H1 (cell line): Measurements from ENCODE around the gene FAM234A. TPM values are rescaled to one million over a fixed set of nuclear protein-coding genes. Genes with fewer than 3 reads are reported as not detected.

Experiments used
- CTCF ChIA-PET: fragments of 300-600 bp; sonication (Branson Sonifier 250); formaldehyde crosslinking; loops from one replicate; lab custom pipeline; 2021; ENCODE audit not compliant: partially characterized antibody; lab: Charles Lee
- POLR2A ChIA-PET: fragments of 300-600 bp; sonication (Branson Sonifier 250); formaldehyde crosslinking; loops from one replicate; lab custom pipeline; 2021; ENCODE audit warnings: inconsistent platforms; ENCODE audit not compliant: partially characterized antibody; lab: Charles Lee
- DNase-seq, 2 experiments: peaks; one replicate each; pipeline versions ENCODE4 v3.0.0 to v3.0.0-alpha.2; 2010 to 2022; ENCODE audit warnings: low spot score in 2 of 2, low read depth in 1 of 2, mixed read lengths in 1 of 2
- FAIRE-seq: peaks from 2 replicates; lab custom pipeline; 2011; peaks lifted over from hg19 to GRCh38; lab: Jason Lieb, UNC
- H2AFZ ChIP-seq: 2 replicates; pipeline ENCODE4 v1.8.1; 2012; ENCODE audit warnings: low read length, inconsistent platforms
- H2AK5ac ChIP-seq: 2 replicates; pipeline ENCODE4 v1.6.1; 2013; ENCODE audit warnings: low read depth, low read length
- H2BK120ac ChIP-seq: replicated peaks from 2 replicates; pipeline ENCODE3; 2013; ENCODE audit warnings: low read depth, low read length, inconsistent platforms
- H2BK12ac ChIP-seq: 2 replicates; pipeline ENCODE4 v1.6.1; 2013; ENCODE audit warnings: low read depth, low read length
- H2BK15ac ChIP-seq: 2 replicates; pipeline ENCODE4 v1.6.1; 2013; ENCODE audit warnings: low read length
- H2BK20ac ChIP-seq: 2 replicates; pipeline ENCODE4 v1.6.1; 2013; ENCODE audit warnings: low read length
- H2BK5ac ChIP-seq: 2 replicates; pipeline ENCODE4 v1.6.1; 2013; ENCODE audit warnings: low read depth, low read length
- H3K14ac ChIP-seq: 2 replicates; pipeline ENCODE4 v1.6.1; 2013; ENCODE audit warnings: inconsistent platforms; ENCODE audit not compliant: insufficient read length
- H3K18ac ChIP-seq: 2 replicates; pipeline ENCODE4 v1.6.1; 2013; ENCODE audit warnings: low read length; ENCODE audit errors: extremely low read depth
- H3K23ac ChIP-seq: 2 replicates; pipeline ENCODE4 v1.6.1; 2013; ENCODE audit warnings: inconsistent platforms; ENCODE audit not compliant: insufficient read length
- H3K23me2 ChIP-seq: 2 replicates; pipeline ENCODE4 v1.6.1; 2013; ENCODE audit warnings: low read depth, low read length
- H3K27ac ChIP-seq: 2 replicates; pipeline ENCODE4 v1.6.1; 2011; ENCODE audit warnings: low read depth, low read length, inconsistent platforms
- H3K27me3 ChIP-seq, 4 experiments: replicated peaks in 1 of 4; 1 replicate in 1 of 4; 2 replicates in 3 of 4; pipeline versions ENCODE4 v1.6.1 to v1.8.1; 2011 to 2013; ENCODE audit warnings: low read length in 3 of 4, mild to moderate bottlenecking in 3 of 4, inconsistent platforms in 2 of 4, mixed read lengths in 2 of 4, moderate library complexity in 1 of 4; ENCODE audit not compliant: control insufficient read depth in 3 of 4, insufficient read depth in 3 of 4; ENCODE audit errors: extremely low read depth in 1 of 4
- H3K36me3 ChIP-seq, 4 experiments: 2 replicates each; pipeline versions ENCODE4 v1.6.1 to v1.8.1; 2011 to 2013; ENCODE audit warnings: mild to moderate bottlenecking in 4 of 4, low read length in 3 of 4, moderate library complexity in 2 of 4, control low read depth in 1 of 4, inconsistent platforms in 1 of 4; ENCODE audit not compliant: insufficient read depth in 4 of 4, control insufficient read depth in 2 of 4
- H3K4ac ChIP-seq: replicated peaks from 2 replicates; pipeline ENCODE3; 2013; ENCODE audit warnings: low read length, low read depth, mixed read lengths, inconsistent platforms; ENCODE audit not compliant: insufficient read length
- H3K4me1 ChIP-seq, 4 experiments: replicated peaks in 1 of 4; 1 replicate in 1 of 4; 2 replicates in 3 of 4; pipeline versions ENCODE4 v1.6.1 to v1.8.1; 2011 to 2013; ENCODE audit warnings: low read length in 3 of 4, inconsistent platforms in 2 of 4, mixed read lengths in 1 of 4; ENCODE audit not compliant: insufficient read depth in 4 of 4, control insufficient read depth in 3 of 4
- H3K4me2 ChIP-seq, 2 experiments: 2 replicates each; pipeline versions ENCODE4 v1.6.1 to v1.8.1; 2011 to 2013; ENCODE audit warnings: low read depth in 2 of 2, low read length in 2 of 2, control low read depth in 1 of 2, inconsistent platforms in 1 of 2, mild to moderate bottlenecking in 1 of 2; ENCODE audit not compliant: insufficient read depth in 1 of 2
- H3K4me3 ChIP-seq, 4 experiments: fragments of 200-600, 300-600 bp in 1 of 4; sonication (generic), shearing (Covaris generic), sonication (Bioruptor Twin) in 1 of 4; 2 replicates each; pipeline versions ENCODE4 v1.5.1 to v1.8.1; 2011 to 2016; ENCODE audit warnings: low read length in 4 of 4, low read depth in 3 of 4, control low read depth in 2 of 4, inconsistent platforms in 2 of 4, mild to moderate bottlenecking in 2 of 4, mixed read lengths in 1 of 4, moderate library complexity in 1 of 4; ENCODE audit not compliant: insufficient read depth in 2 of 4; ENCODE audit errors: extremely low read depth in 1 of 4
- H3K56ac ChIP-seq: replicated peaks from 2 replicates; pipeline ENCODE3; 2013; ENCODE audit warnings: low read depth, mild to moderate bottlenecking, mixed read lengths, low read length, inconsistent platforms; ENCODE audit not compliant: insufficient read length
- H3K79me1 ChIP-seq: 2 replicates; pipeline ENCODE4 v1.6.1; 2013; ENCODE audit warnings: low read depth, low read length, control low read depth
- H3K79me2 ChIP-seq, 2 experiments: 2 replicates each; pipeline versions ENCODE4 v1.6.1 to v1.8.1; 2012 to 2013; ENCODE audit warnings: low read length in 2 of 2, mild to moderate bottlenecking in 2 of 2, inconsistent platforms in 1 of 2; ENCODE audit not compliant: insufficient read depth in 2 of 2, control insufficient read depth in 1 of 2
- H3K9ac ChIP-seq, 4 experiments: replicated peaks in 1 of 4; 1 replicate in 1 of 4; 2 replicates in 3 of 4; pipeline versions ENCODE4 v1.6.1 to v1.8.1; 2011 to 2013; ENCODE audit warnings: low read depth in 3 of 4, low read length in 3 of 4, control low read depth in 2 of 4, mild to moderate bottlenecking in 2 of 4, moderate library complexity in 2 of 4, inconsistent platforms in 1 of 4; ENCODE audit errors: extremely low read depth in 1 of 4
- H3K9me3 ChIP-seq, 2 experiments: 2 replicates each; pipeline versions ENCODE4 v1.6.1 to v1.8.1; 2012 to 2013; ENCODE audit warnings: mild to moderate bottlenecking in 2 of 2, moderate library complexity in 2 of 2, control low read depth in 1 of 2, inconsistent platforms in 1 of 2, low read depth in 1 of 2, low read length in 1 of 2, mixed read lengths in 1 of 2; ENCODE audit not compliant: insufficient read depth in 2 of 2
- H4K20me1 ChIP-seq, 2 experiments: replicated peaks in 1 of 2; 2 replicates each; pipeline versions ENCODE3 to v1.8.1; 2011 to 2013; ENCODE audit warnings: inconsistent platforms in 2 of 2, low read length in 2 of 2, mild to moderate bottlenecking in 1 of 2; ENCODE audit not compliant: insufficient read depth in 2 of 2, control insufficient read depth in 1 of 2
- H4K5ac ChIP-seq: 2 replicates; pipeline ENCODE4 v1.6.1; 2013; ENCODE audit warnings: low read length, low read depth, mixed read lengths, inconsistent platforms; ENCODE audit not compliant: insufficient read length
- H4K8ac ChIP-seq: 2 replicates; pipeline ENCODE4 v1.8.0; 2013; ENCODE audit warnings: mild to moderate bottlenecking, moderate library complexity, low read length, inconsistent platforms; ENCODE audit not compliant: insufficient read depth; ENCODE audit errors: extremely low read depth
- H4K91ac ChIP-seq: replicated peaks from 2 replicates; pipeline ENCODE3; 2013; ENCODE audit warnings: low read length, mixed read lengths, inconsistent platforms; ENCODE audit not compliant: insufficient read length
- CBX5 ChIP-seq: fragments of 300-800, 300-1000 bp; sonication (generic); IDR thresholded peaks from 2 replicates; pipeline ENCODE4 v1.7.1; 2016; ENCODE audit warnings: antibody characterized with exemption, low read length, low read depth
- CBX8 ChIP-seq: fragments of 300-800, 300-1000 bp; sonication (generic); IDR thresholded peaks from 2 replicates; pipeline ENCODE4 v1.7.1; 2016; ENCODE audit warnings: low read depth, low read length, borderline replicate concordance
- CHD2 ChIP-seq: IDR thresholded peaks from 2 replicates; pipeline ENCODE4 v1.6.1; 2012; ENCODE audit warnings: low read length, improper control_type of control experiment
- CREB1 ChIP-seq: IDR thresholded peaks from 2 replicates; pipeline ENCODE4 v1.6.1; 2012; ENCODE audit warnings: inconsistent platforms
- FOSL1 ChIP-seq: IDR thresholded peaks from 2 replicates; pipeline ENCODE4 v1.6.1; 2011; ENCODE audit warnings: mild to moderate bottlenecking, low read depth, low read length, moderate library complexity; ENCODE audit not compliant: insufficient read depth
- KDM5A ChIP-seq: fragments of 200-600 bp; IDR thresholded peaks from 2 replicates; pipeline ENCODE4 v1.7.1; 2012; ENCODE audit warnings: mild to moderate bottlenecking, low read length, inconsistent platforms, mixed read lengths
- PHF8 ChIP-seq: fragments of 200-600 bp; sonication (generic); conservative IDR thresholded peaks from 2 replicates; pipeline ENCODE4 v1.7.1; 2012; ENCODE audit warnings: low read depth, mild to moderate bottlenecking, inconsistent platforms, low read length, moderate library complexity
- POLR2AphosphoS5 ChIP-seq: IDR thresholded peaks from 2 replicates; pipeline ENCODE4 v1.6.1; 2011; ENCODE audit warnings: low read depth, low read length
- POU5F1 ChIP-seq: IDR thresholded peaks from 2 replicates; pipeline ENCODE4 v1.6.1; 2011; ENCODE audit warnings: low read depth, mild to moderate bottlenecking, low read length, moderate library complexity
- RAD21 ChIP-seq, 2 experiments: IDR thresholded peaks in 1 of 2; conservative IDR thresholded peaks in 1 of 2; 2 replicates each; pipeline ENCODE4 v1.6.1; 2011; ENCODE audit warnings: low read depth in 2 of 2, low read length in 2 of 2, improper control_type of control experiment in 1 of 2, inconsistent platforms in 1 of 2, mild to moderate bottlenecking in 1 of 2, moderate library complexity in 1 of 2
- SP1 ChIP-seq: IDR thresholded peaks from 2 replicates; pipeline ENCODE4 v1.6.1; 2011; ENCODE audit warnings: low read depth, low read length
- SP4 ChIP-seq: IDR thresholded peaks from 2 replicates; pipeline ENCODE4 v1.6.1; 2012; ENCODE audit warnings: low read length, inconsistent platforms
- TEAD4 ChIP-seq: IDR thresholded peaks from 2 replicates; pipeline ENCODE4 v1.6.1; 2012; ENCODE audit warnings: low read depth, low read length, inconsistent platforms, mixed read lengths
- USF2 ChIP-seq: IDR thresholded peaks from 2 replicates; pipeline ENCODE4 v1.6.1; 2011; ENCODE audit warnings: low read length, improper control_type of control experiment
- WGBS, 2 experiments: shearing (Covaris generic) in 1 of 2; methylation state at CpG; one replicate each; pipeline versions ENCODE4 v1.1.6 to v1.1.7; 2013 to 2015; ENCODE audit warnings: low lambda C conversion rate in 2 of 2, mixed read lengths in 2 of 2, inconsistent platforms in 1 of 2, low coverage in 1 of 2, missing lambda C conversion rate in 1 of 2; ENCODE audit not compliant: insufficient replicate concordance in 2 of 2, insufficient coverage in 1 of 2, insufficient read length in 1 of 2; ENCODE audit errors: extremely low coverage in 1 of 2, missing lambda C conversion rate in 1 of 2; 5-methylcytosine and 5-hydroxymethylcytosine counted together
- polyA plus RNA-seq, 7 experiments: library from polyadenylated mRNA; depleted of rRNA in 3 of 7; stranded (reverse) in 5 of 7; unstranded in 2 of 7; fragments of >200 nt in 5 of 7; fragments of 200-250 nt in 2 of 7; gene quantifications; 1 replicate in 5 of 7; 2 replicates in 1 of 7; 4 replicates in 1 of 7; pipeline versions ENCODE4 v1.2.1 to v1.2.3, GENCODE V29; 2011 to 2013; ENCODE audit warnings: missing spikeins in 2 of 7, mixed read lengths in 2 of 7
- total RNA-seq: library from RNA; stranded (reverse); fragmentation: NEBNext Ultra II Directional; extraction: Animal tissue kit (Norgen Biotek cat#: 25700); gene quantifications from 2 replicates; pipeline ENCODE4 v1.2.1, GENCODE V29; 2021

The FAM234A gene
- total and polyA plus RNA-seq, 2 of the 8 experiments (the other 6 are each of a cell fraction or from before 2014, with no cell fraction given) = 80.6 to 104 TPM

GRCh38 chr16:275786-276232 lies 41.2 kb downstream of the FAM234A start, which contains the start of gene RGS11:
Gene RGS11 (minus strand): TSS chr16:275944. CDS start chr16:275911, 33 bp downstream.
- DNase-seq = no peak
- Histone ChIP-seq H3K56ac (no peak within 1 kb of the TSS), H3K27ac (no peak within 1 kb of the TSS), H3K23ac (no peak within 1 kb of the TSS), H3K79me2 (no peaks in the 10 kb centered on the region), H3K9ac (no peak within 1 kb of the TSS), H3K27me3 (peaks cover 13 to 42% (median 36%) of the 10 kb centered on the region in 4 experiments), H3K23me2 (peaks cover 10% of the 10 kb centered on the region; the same call in 1 of the 2 replicates), H4K20me1 (peaks cover 0 to 3% of the 10 kb centered on the region in 2 experiments), H2BK12ac (no peak within 1 kb of the TSS), H3K4me2 (peak within 1 kb of the TSS; percentile 85 to 100), H2AK5ac (no peak within 1 kb of the TSS), H3K36me3 (no peaks in the 10 kb centered on the region), H3K18ac (no peak within 1 kb of the TSS; the same call in 1 of the 2 replicates), H3K4ac (no peak within 1 kb of the TSS), H2BK120ac (no peak within 1 kb of the TSS), H3K9me3 (no peaks in the 10 kb centered on the region), H2BK15ac (no peak within 1 kb of the TSS), H4K91ac (no peak within 1 kb of the TSS), H4K5ac (no peak within 1 kb of the TSS), H3K79me1 (no peaks in the 10 kb centered on the region), H2BK20ac (no peak within 1 kb of the TSS), H3K4me3 (peak within 1 kb of the TSS; percentile 30 to 65 (median 49)), H4K8ac (peak within 1 kb of the TSS; percentile 85), H3K4me1 (peaks cover 0 to 6% (median 4%) of the 10 kb centered on the region in 4 experiments; a peak in 5 of 7 replicates), H2AFZ (peak within 1 kb of the TSS; percentile 20; the same call in 1 of the 2 replicates), H3K14ac (no peak within 1 kb of the TSS), H2BK5ac (no peak within 1 kb of the TSS)
- CTCF ChIA-PET = no interaction called here
- 60% methylated on average over 1 of the region's 56 CpGs; no CpG with 5 or more reads in 1 of the 2 experiments for WGBS, 2 experiments
- POLR2A ChIA-PET = interaction anchor here (0.6 to 2.7 kb wide), 3 partner anchors 9 to 24 kb away, joined by 3 to 6 read pairs (median 4); no protein-coding TSS in a partner anchor
- no peak for FAIRE-seq
- no peak for TF ChIP-seq POU5F1
- no peak for TF ChIP-seq CBX5
- no peak for TF ChIP-seq SP4
- no peak for TF ChIP-seq FOSL1
- no peak for TF ChIP-seq SP1
- no peak for TF ChIP-seq CBX8
- TF ChIP-seq CREB1 = no peak
- no peak for TF ChIP-seq USF2
- no peak for TF ChIP-seq KDM5A
- no peak for TF ChIP-seq PHF8
- no peak for TF ChIP-seq CHD2
- no peak for TF ChIP-seq TEAD4
- TF ChIP-seq RAD21 (IDR thresholded peaks at IDR 0.05 in 1 of 2, conservative IDR thresholded peaks at IDR 0.05 in 1 of 2; ENCODE audit: low read depth in 2 of 2, low read length in 2 of 2) = no peak
- TF ChIP-seq POLR2AphosphoS5 = no peak
